BJ (cell line): ENCODE measurements around the gene VAV2. TPM values are rescaled to one million over a fixed set of nuclear protein-coding genes. Genes with fewer than 3 reads are reported as not detected.
A peak's percentile ranks its signal among the peaks of the same experiment; 100 is the strongest.

Experiments used
- CTCF ChIA-PET: fragments of 350-600 bp; formaldehyde crosslinking; extraction: SDS; loops from one replicate; lab custom pipeline; 2021; ENCODE audit warnings: antibody characterized with exemption, inconsistent platforms; lab: Yijun Ruan, JAX
- POLR2A ChIA-PET: fragments of 300-600 bp; sonication (Branson Sonifier 250); formaldehyde crosslinking; extraction: SDS; loops from one replicate; lab custom pipeline; 2021; ENCODE audit warnings: antibody characterized with exemption; lab: Charles Lee
- DNase-seq: peaks from one replicate; pipeline ENCODE4 v3.0.0-alpha.2; 2011; ENCODE audit warnings: low read depth
- H3K27me3 ChIP-seq: 2 replicates; pipeline ENCODE4 v1.6.0; 2011; ENCODE audit warnings: low read length; ENCODE audit not compliant: control insufficient read depth, insufficient read depth
- H3K36me3 ChIP-seq: 2 replicates; pipeline ENCODE4 v1.5.1; 2011; ENCODE audit warnings: low read length; ENCODE audit not compliant: control insufficient read depth, insufficient read depth
- H3K4me3 ChIP-seq: 2 replicates; pipeline ENCODE4 v1.5.1; 2011; ENCODE audit warnings: low read depth, mild to moderate bottlenecking, control low read depth, low read length
- polyA minus RNA-seq: library from RNA; depleted of rRNA, polyadenylated mRNA; stranded (reverse); fragments of >200 nt; gene quantifications from 2 replicates; pipeline ENCODE4 v1.2.3, GENCODE V29; 2011; rRNA and poly(A)+ RNA removed
- polyA plus RNA-seq: library from polyadenylated mRNA; depleted of rRNA; stranded (reverse); fragments of >200 nt; gene quantifications from 2 replicates; pipeline ENCODE4 v1.2.3, GENCODE V29; 2011; rRNA removed
- TF ChIP-seq, protein P1 (sequence below): IDR thresholded peaks from 2 replicates; pipeline ENCODE4 v1.5.1; 2011; ENCODE audit warnings: low read depth, mild to moderate bottlenecking, control low read depth, inconsistent platforms, low read length, moderate library complexity; ENCODE audit not compliant: insufficient read depth

Gene VAV2, protein sequence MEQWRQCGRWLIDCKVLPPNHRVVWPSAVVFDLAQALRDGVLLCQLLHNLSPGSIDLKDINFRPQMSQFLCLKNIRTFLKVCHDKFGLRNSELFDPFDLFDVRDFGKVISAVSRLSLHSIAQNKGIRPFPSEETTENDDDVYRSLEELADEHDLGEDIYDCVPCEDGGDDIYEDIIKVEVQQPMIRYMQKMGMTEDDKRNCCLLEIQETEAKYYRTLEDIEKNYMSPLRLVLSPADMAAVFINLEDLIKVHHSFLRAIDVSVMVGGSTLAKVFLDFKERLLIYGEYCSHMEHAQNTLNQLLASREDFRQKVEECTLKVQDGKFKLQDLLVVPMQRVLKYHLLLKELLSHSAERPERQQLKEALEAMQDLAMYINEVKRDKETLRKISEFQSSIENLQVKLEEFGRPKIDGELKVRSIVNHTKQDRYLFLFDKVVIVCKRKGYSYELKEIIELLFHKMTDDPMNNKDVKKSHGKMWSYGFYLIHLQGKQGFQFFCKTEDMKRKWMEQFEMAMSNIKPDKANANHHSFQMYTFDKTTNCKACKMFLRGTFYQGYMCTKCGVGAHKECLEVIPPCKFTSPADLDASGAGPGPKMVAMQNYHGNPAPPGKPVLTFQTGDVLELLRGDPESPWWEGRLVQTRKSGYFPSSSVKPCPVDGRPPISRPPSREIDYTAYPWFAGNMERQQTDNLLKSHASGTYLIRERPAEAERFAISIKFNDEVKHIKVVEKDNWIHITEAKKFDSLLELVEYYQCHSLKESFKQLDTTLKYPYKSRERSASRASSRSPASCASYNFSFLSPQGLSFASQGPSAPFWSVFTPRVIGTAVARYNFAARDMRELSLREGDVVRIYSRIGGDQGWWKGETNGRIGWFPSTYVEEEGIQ
- 9.0 and 9.9 TPM in 2 replicates for polyA plus RNA-seq
- 13.4 and 16.0 TPM in 2 replicates for polyA minus RNA-seq

DNA sequence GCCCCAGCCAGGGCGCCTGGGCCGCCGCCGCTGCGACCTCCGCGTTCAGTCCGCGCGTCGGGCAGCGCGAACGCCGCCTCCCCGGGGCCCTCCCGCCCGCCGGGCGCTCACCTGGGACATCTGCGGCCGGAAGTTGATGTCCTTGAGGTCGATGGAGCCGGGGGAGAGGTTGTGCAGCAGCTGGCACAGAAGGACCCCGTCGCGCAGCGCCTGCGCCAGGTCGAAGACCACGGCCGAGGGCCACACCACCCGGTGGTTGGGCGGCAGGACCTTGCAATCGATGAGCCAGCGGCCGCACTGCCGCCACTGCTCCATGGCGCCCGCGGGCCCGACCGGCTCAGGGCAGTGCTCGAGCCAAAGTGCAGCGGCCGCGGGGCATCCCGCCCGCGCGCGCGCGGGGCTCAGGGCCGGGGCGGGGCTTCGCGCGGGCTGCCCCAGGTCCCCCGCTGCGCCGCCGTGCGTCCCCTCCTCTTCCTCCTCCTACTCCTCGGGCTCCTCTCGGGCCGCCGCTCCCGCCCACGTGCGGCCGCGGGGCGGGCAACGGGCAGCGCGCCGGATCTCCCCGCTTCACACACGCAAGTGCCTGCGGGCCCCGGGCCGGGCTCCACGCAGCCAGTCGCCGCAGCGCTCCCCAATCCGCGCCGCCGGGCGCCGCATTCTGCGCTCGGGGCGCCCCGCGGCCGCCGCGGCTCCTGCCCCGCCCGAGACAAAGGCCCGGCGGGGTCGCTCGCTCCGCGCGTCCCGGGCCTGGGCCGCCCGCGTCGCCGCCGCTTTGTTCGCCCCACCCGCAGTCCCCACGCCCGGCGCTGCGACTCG, at the start of gene VAV2:
Gene VAV2, minus strand, starts transcription at position 361 of the 816 bp plus-strand sequence. Its CDS starts 46 bp downstream, at position 315.
- Histone ChIP-seq H3K4me3 (peak within 1 kb of the TSS; percentile 85), H3K27me3 (peaks cover 2% of the 10 kb centered on the region; the same call in 1 of the 2 replicates), H3K36me3 (no peaks in the 10 kb centered on the region)
- DNase-seq: no peak
- TF ChIP-seq, protein P1, sequence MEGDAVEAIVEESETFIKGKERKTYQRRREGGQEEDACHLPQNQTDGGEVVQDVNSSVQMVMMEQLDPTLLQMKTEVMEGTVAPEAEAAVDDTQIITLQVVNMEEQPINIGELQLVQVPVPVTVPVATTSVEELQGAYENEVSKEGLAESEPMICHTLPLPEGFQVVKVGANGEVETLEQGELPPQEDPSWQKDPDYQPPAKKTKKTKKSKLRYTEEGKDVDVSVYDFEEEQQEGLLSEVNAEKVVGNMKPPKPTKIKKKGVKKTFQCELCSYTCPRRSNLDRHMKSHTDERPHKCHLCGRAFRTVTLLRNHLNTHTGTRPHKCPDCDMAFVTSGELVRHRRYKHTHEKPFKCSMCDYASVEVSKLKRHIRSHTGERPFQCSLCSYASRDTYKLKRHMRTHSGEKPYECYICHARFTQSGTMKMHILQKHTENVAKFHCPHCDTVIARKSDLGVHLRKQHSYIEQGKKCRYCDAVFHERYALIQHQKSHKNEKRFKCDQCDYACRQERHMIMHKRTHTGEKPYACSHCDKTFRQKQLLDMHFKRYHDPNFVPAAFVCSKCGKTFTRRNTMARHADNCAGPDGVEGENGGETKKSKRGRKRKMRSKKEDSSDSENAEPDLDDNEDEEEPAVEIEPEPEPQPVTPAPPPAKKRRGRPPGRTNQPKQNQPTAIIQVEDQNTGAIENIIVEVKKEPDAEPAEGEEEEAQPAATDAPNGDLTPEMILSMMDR: no peak
- POLR2A ChIA-PET: no interaction called here
- CTCF ChIA-PET: interaction anchor here (1.2 to 5.5 kb wide), 8 partner anchors 13 to 250 kb away, joined by 3 to 221 read pairs (median 8); no protein-coding TSS in a partner anchor

GRCh38 chr9:134041649-134041962, 49.5 kb upstream of the VAV2 start:
- ChIA-PET POLR2A (no interaction called here), CTCF (no interaction called here)
- no peak for DNase-seq

GRCh38 chr9:134040781-134041648, 48.9 kb upstream of the VAV2 start:
- CTCF ChIA-PET: interaction anchor here (1.0 kb wide), 1 partner anchor 12 kb away, joined by 3 read pairs; no protein-coding TSS in a partner anchor
- peaks cover 33% of the 10 kb centered on the region for H3K36me3 ChIP-seq
- H3K27me3 ChIP-seq: no peaks in the 10 kb centered on the region
- no peak for DNase-seq
- TF ChIP-seq, protein P1: no peak
- POLR2A ChIA-PET: no interaction called here
- no peak overlapping the region for H3K4me3 ChIP-seq

More at GRCh38 chr9:134041649-134041962, 49.5 kb upstream of the VAV2 start:
- H3K36me3 ChIP-seq: peaks cover 32% of the 10 kb centered on the region
- H3K27me3 ChIP-seq: no peaks in the 10 kb centered on the region
- TF ChIP-seq, protein P1: no peak
- no peak overlapping the region for H3K4me3 ChIP-seq

- ChIA-PET POLR2A (no interaction called here), CTCF (interaction anchor here (1.0 kb wide), 1 partner anchor 12 kb away, joined by 3 read pairs; no protein-coding TSS in a partner anchor)
- no peak overlapping the region for H3K4me3 ChIP-seq
- DNase-seq: no peak
- H3K27me3 ChIP-seq: no peaks in the 10 kb centered on the region
- TF ChIP-seq, protein P1: no peak
- H3K36me3 ChIP-seq: peaks cover 36% of the 10 kb centered on the region
These were observed 48.0 kb upstream of the VAV2 start for GRCh38 chr9:134040176-134040565.
